GM12878 (cell line): Measurements from ENCODE around the gene TIE1. TPM values are rescaled to one million over a fixed set of nuclear protein-coding genes. Genes with fewer than 3 reads are reported as not detected.

Source experiments
- ATAC-seq: fragments of 200-7000 bp; cut with Tn5 transposase; 3 replicates; pipeline ENCODE4 v1.9.1; 2020; ENCODE audit warnings: mild to moderate bottlenecking, moderate library complexity
- BruUV-seq: library from RNA; stranded (reverse); fragments of 400-500 nt; replicated peaks from 2 replicates; lab custom pipeline; 2021; lab: Mats Ljungman, UMichigan
- CTCF ChIA-PET: fragments of 300-600 bp; sonication (Branson Sonifier 250); formaldehyde crosslinking; extraction: SDS; loops from one replicate; lab custom pipeline; 2021; ENCODE audit warnings: inconsistent platforms; lab: Yijun Ruan, JAX
- POLR2A ChIA-PET: fragments of 350-600 bp; formaldehyde crosslinking; extraction: SDS; loops from one replicate; lab custom pipeline; 2021; ENCODE audit warnings: inconsistent platforms; lab: Charles Lee
- RAD21 ChIA-PET: fragments of 300-600 bp; sonication (Branson Sonifier 250); formaldehyde crosslinking; loops from one replicate; lab custom pipeline; 2023; ENCODE audit warnings: antibody characterized with exemption; ENCODE audit not compliant: unreplicated experiment; lab: Charles Lee
- SMC1A ChIA-PET: fragments of 300-600 bp; sonication (Branson Sonifier 250); formaldehyde crosslinking; loops from one replicate; lab custom pipeline; 2023; ENCODE audit not compliant: unreplicated experiment, uncharacterized antibody; lab: Charles Lee
- DNase-seq: peaks from one replicate; pipeline ENCODE4 v3.0.0-alpha.2; 2011; ENCODE audit warnings: low read depth, low spot score
- FAIRE-seq: peaks from 3 replicates; lab custom pipeline; 2011; peaks lifted over from hg19 to GRCh38; lab: Jason Lieb, UNC
- H2AFZ ChIP-seq: 2 replicates; pipeline ENCODE4 v1.6.0; 2011; ENCODE audit warnings: low read depth, low read length, control low read depth; ENCODE audit not compliant: control insufficient read depth
- H3K27ac ChIP-seq: 2 replicates; pipeline ENCODE4 v1.5.1; 2011; ENCODE audit warnings: control low read depth; ENCODE audit not compliant: control insufficient read depth, insufficient read depth
- H3K27me3 ChIP-seq, 2 experiments: replicated peaks in 1 of 2; 2 replicates each; pipeline versions ENCODE4 v1.6.0 to v1.6.1; 2011; ENCODE audit warnings: low read length in 1 of 2; ENCODE audit not compliant: control insufficient read depth in 2 of 2, insufficient read depth in 2 of 2
- H3K36me3 ChIP-seq, 2 experiments: 2 replicates each; pipeline ENCODE4 v1.5.1; 2011; ENCODE audit warnings: low read length in 1 of 2; ENCODE audit not compliant: control insufficient read depth in 2 of 2, insufficient read depth in 2 of 2
- H3K4me1 ChIP-seq: 2 replicates; pipeline ENCODE4 v1.6.1; 2011; ENCODE audit warnings: mild to moderate bottlenecking, low read length, moderate library complexity, mixed read lengths; ENCODE audit not compliant: control insufficient read depth, insufficient read depth
- H3K4me2 ChIP-seq: 2 replicates; pipeline ENCODE4 v1.6.0; 2011; ENCODE audit warnings: control low read depth; ENCODE audit not compliant: control insufficient read depth, insufficient read depth
- H3K4me3 ChIP-seq: fragments of 200-600 bp; sonication (generic); 2 replicates; pipeline ENCODE4 v1.5.1; 2016
- H3K79me2 ChIP-seq: 2 replicates; pipeline ENCODE4 v1.6.0; 2011; ENCODE audit warnings: low read length; ENCODE audit not compliant: control insufficient read depth, insufficient read depth
- H3K9ac ChIP-seq: 2 replicates; pipeline ENCODE4 v1.8.0; 2011; ENCODE audit warnings: low read length, control low read depth, mixed read lengths; ENCODE audit not compliant: control insufficient read depth, insufficient read depth
- H3K9me3 ChIP-seq: replicated peaks from 3 replicates; pipeline ENCODE4 v1.5.1; 2011; ENCODE audit warnings: mild to moderate bottlenecking, low read length; ENCODE audit not compliant: control insufficient read depth, insufficient read depth
- H4K20me1 ChIP-seq: 2 replicates; pipeline ENCODE4 v1.6.0; 2011; ENCODE audit not compliant: control insufficient read depth, insufficient read depth
- ATF7 ChIP-seq: fragments of 450-650 bp; IDR thresholded peaks from 2 replicates; pipeline ENCODE4 v1.6.1; 2016; ENCODE audit warnings: low read depth, mild to moderate bottlenecking
- BMI1 ChIP-seq: fragments of 450-650 bp; IDR thresholded peaks from 2 replicates; pipeline ENCODE4 v1.6.1; 2016; ENCODE audit warnings: mild to moderate bottlenecking, moderate library complexity, borderline replicate concordance
- CHD1 ChIP-seq: IDR thresholded peaks from 2 replicates; pipeline ENCODE4 v1.6.1; 2012; ENCODE audit warnings: low read depth, low read length, improper control_type of control experiment
- CHD4 ChIP-seq: fragments of 200-600 bp; sonication (generic); IDR thresholded peaks from 2 replicates; pipeline ENCODE4 v1.6.1; 2016; ENCODE audit warnings: mild to moderate bottlenecking
- CREM ChIP-seq: IDR thresholded peaks from 2 replicates; pipeline ENCODE4 v1.6.1; 2014; ENCODE audit warnings: antibody characterized with exemption, low read depth
- CUX1 ChIP-seq: IDR thresholded peaks from 2 replicates; pipeline ENCODE4 v1.6.1; 2012; ENCODE audit warnings: improper control_type of control experiment, low read depth, low read length; ENCODE audit not compliant: insufficient replicate concordance
- DPF2 ChIP-seq: fragments of 450-650 bp; IDR thresholded peaks from 2 replicates; pipeline ENCODE4 v1.6.1; 2017; ENCODE audit warnings: mild to moderate bottlenecking
- EP300 ChIP-seq, 2 experiments: fragments of 150-350 bp in 1 of 2; IDR thresholded peaks; 2 replicates each; pipeline ENCODE4 v1.6.1; 2011 to 2012; ENCODE audit warnings: low read depth in 2 of 2, low read length in 2 of 2, borderline replicate concordance in 1 of 2, improper control_type of control experiment in 1 of 2, inconsistent platforms in 1 of 2; ENCODE audit not compliant: control insufficient read depth in 1 of 2
- ESRRA ChIP-seq: IDR thresholded peaks from 2 replicates; pipeline ENCODE4 v1.6.1; 2012; ENCODE audit warnings: mild to moderate bottlenecking, low read length, improper control_type of control experiment
- IKZF1 ChIP-seq: fragments of 450-650 bp; conservative IDR thresholded peaks from 2 replicates; pipeline ENCODE4 v1.6.1; 2017; ENCODE audit warnings: antibody characterized with exemption, mild to moderate bottlenecking
- IRF4 ChIP-seq: IDR thresholded peaks from 2 replicates; pipeline ENCODE4 v1.6.1; 2011; ENCODE audit warnings: low read depth, low read length
- LARP7 ChIP-seq: fragments of 450-650 bp; IDR thresholded peaks from 2 replicates; pipeline ENCODE4 v1.6.1; 2017; ENCODE audit warnings: mild to moderate bottlenecking
- MEF2B ChIP-seq: fragments of 450-650 bp; IDR thresholded peaks from 2 replicates; pipeline ENCODE4 v1.6.1; 2018; ENCODE audit warnings: mild to moderate bottlenecking, moderate library complexity; ENCODE audit not compliant: partially characterized antibody, poor library complexity, severe bottlenecking
- MTA2 ChIP-seq: fragments of 450-650 bp; IDR thresholded peaks from 2 replicates; pipeline ENCODE4 v1.6.1; 2016; ENCODE audit warnings: low read depth, mild to moderate bottlenecking, moderate library complexity
- MXI1 ChIP-seq: fragments of 150-350 bp; IDR thresholded peaks from 2 replicates; pipeline ENCODE4 v1.6.1; 2011; ENCODE audit warnings: low read depth, mild to moderate bottlenecking, inconsistent platforms, low read length, improper control_type of control experiment
- RAD21 ChIP-seq: IDR thresholded peaks from 2 replicates; pipeline ENCODE4 v1.6.1; 2011; ENCODE audit warnings: mild to moderate bottlenecking, low read depth, low read length, moderate library complexity; ENCODE audit not compliant: insufficient read depth
- SUZ12 ChIP-seq: fragments of 200-600 bp; sonication (generic); IDR thresholded peaks from one replicate; pipeline ENCODE4 v1.6.1; 2018; ENCODE audit warnings: antibody characterized with exemption, mild to moderate bottlenecking; ENCODE audit not compliant: unreplicated experiment
- ZBTB11 ChIP-seq: fragments of 450-650 bp; formaldehyde crosslinking; IDR thresholded peaks from 2 replicates; pipeline ENCODE4 v1.5.0; 2022; ENCODE audit warnings: mild to moderate bottlenecking, missing genetic modification characterization
- WGBS: methylation state at CpG from one replicate; pipeline ENCODE4 v1.1.6; 2016; ENCODE audit warnings: low lambda C conversion rate; ENCODE audit not compliant: insufficient replicate concordance, insufficient coverage; ENCODE audit errors: missing lambda C conversion rate; 5-methylcytosine and 5-hydroxymethylcytosine counted together
- in situ Hi-C: fragments of 300-500 bp; cut with MboI; formaldehyde crosslinking; loops from 9 replicates; pipeline ENCODE4 v1.14.3; 2018; ENCODE audit warnings: mixed read lengths
- intact Hi-C: fragments of 100-400 bp; cut with micrococcal nuclease; formaldehyde crosslinking; loops from one replicate; pipeline ENCODE4 v1.14.2; 2022; ENCODE audit not compliant: unreplicated experiment
- polyA plus RNA-seq, 11 experiments: library from polyadenylated mRNA; depleted of rRNA in 4 of 11; unstranded in 6 of 11; stranded (reverse) in 5 of 11; fragments of >200 nt; fragmentation: Nextera tagmentation in 4 of 11; fragmentation: Illumina TruSeq in 1 of 11; extraction: Ambion mirVana in 4 of 11; extraction: Trizol in 1 of 11; gene quantifications; 1 replicate in 1 of 11; 2 replicates in 10 of 11; pipeline versions ENCODE4 v1.2.1 to v1.2.3, GENCODE V29; 2011 to 2016; ENCODE audit warnings: inconsistent platforms in 2 of 11, missing spikeins in 2 of 11, low read depth in 1 of 11
- total RNA-seq, 4 experiments: library from RNA; depleted of rRNA in 3 of 4; stranded (reverse); fragments of >200 nt in 3 of 4; fragmentation: Illumina TruSeq in 1 of 4; extraction: Trizol in 1 of 4; gene quantifications; 2 replicates each; pipeline versions ENCODE4 v1.2.1 to v1.2.3, GENCODE V29; 2013 to 2021

The TIE1 gene
- total and polyA plus RNA-seq, 10 of the 15 experiments (the other 5 are each of a cell fraction or from before 2014, with no cell fraction given), result 0.26 to 3.9 (median 1.3) TPM

- DNase-seq (no peak), ATAC-seq (no peak), FAIRE-seq (no peak)
- in situ Hi-C loops (no loop called here), intact Hi-C loops (no loop called here)
- Histone ChIP-seq H3K27ac (no peak overlapping the region), H3K27me3 (no peaks in the 10 kb centered on the region), H4K20me1 (no peaks in the 10 kb centered on the region), H3K36me3 (no peaks in the 10 kb centered on the region), H3K4me3 (no peak overlapping the region), H3K79me2 (no peaks in the 10 kb centered on the region), H2AFZ (no peak overlapping the region), H3K4me1 (no peaks in the 10 kb centered on the region), H3K9me3 (no peaks in the 10 kb centered on the region), H3K9ac (no peak overlapping the region), H3K4me2 (no peak overlapping the region)
- WGBS, result 100% methylated on average over 1 of the region's 1 CpG
- ChIA-PET POLR2A (interaction anchor here (0.7 kb wide), 1 partner anchor 28 kb away, joined by 5 read pairs; no protein-coding TSS in a partner anchor), RAD21 (interaction anchor here (0.7 kb wide), 1 partner anchor 14 kb away, joined by 5 read pairs; no protein-coding TSS in a partner anchor), SMC1A (no interaction called here), CTCF (interaction anchor here (0.6 kb wide), 2 partner anchors 16 to 196 kb away, joined by 3 to 4 read pairs; no protein-coding TSS in a partner anchor)
- BruUV-seq, result no TSS peak
- TF ChIP-seq MTA2, result no peak
- TF ChIP-seq DPF2, result no peak
- no peak for TF ChIP-seq SUZ12
- no peak for TF ChIP-seq MXI1
- TF ChIP-seq CHD4, result no peak
- TF ChIP-seq ZBTB11, result no peak
- no peak for TF ChIP-seq IRF4
- TF ChIP-seq RAD21, result no peak
- no peak for TF ChIP-seq MEF2B
- no peak for TF ChIP-seq BMI1
- no peak for TF ChIP-seq ESRRA
- no peak for TF ChIP-seq LARP7
- TF ChIP-seq EP300 (IDR thresholded peaks at IDR 0.05; ENCODE audit: borderline replicate concordance in 1 of 2, control insufficient read depth in 1 of 2, low read depth in 2 of 2, low read length in 2 of 2), result no peak
- TF ChIP-seq CREM, result no peak
- no peak for TF ChIP-seq IKZF1
- no peak for TF ChIP-seq ATF7
- no peak for TF ChIP-seq CUX1
- no peak for TF ChIP-seq CHD1
Measured at GRCh38 chr1:43266881-43267280, 33.9 kb upstream of the TIE1 start.
